PC-9 (cell line): ENCODE measurements around the gene ADH7. TPM values are rescaled to one million over a fixed set of nuclear protein-coding genes. Genes with fewer than 3 reads are reported as not detected.

Source experiments
- Bru-seq: library from RNA; stranded (reverse); fragments of 400-500 nt; gene quantifications from one replicate; lab custom pipeline; 2021; lab: Mats Ljungman, UMichigan
- BruChase-seq, 2 experiments: library from RNA; stranded (reverse); fragments of 400-500 nt; gene quantifications; one replicate each; lab custom pipeline; 2021; lab: Mats Ljungman, UMichigan
- BruUV-seq: library from RNA; stranded (reverse); fragments of 400-500 nt; replicated peaks from 2 replicates; lab custom pipeline; 2021; lab: Mats Ljungman, UMichigan
- CTCF ChIA-PET: fragments of 300-600 bp; sonication (Branson Sonifier 250); formaldehyde crosslinking; loops from one replicate; lab custom pipeline; 2022; ENCODE audit warnings: antibody characterized with exemption; lab: Charles Lee
- POLR2A ChIA-PET: fragments of 300-600 bp; sonication (Branson Sonifier 250); formaldehyde crosslinking; loops from one replicate; lab custom pipeline; 2022; ENCODE audit warnings: antibody characterized with exemption; ENCODE audit not compliant: unreplicated experiment; lab: Charles Lee
- DNase-seq, 2 experiments: peaks; one replicate each; pipeline versions ENCODE4 v3.0.0 to v3.0.0-alpha.2; 2015 to 2022; ENCODE audit warnings: mixed read lengths in 1 of 2
- H2AFZ ChIP-seq: fragments of 200-600 bp; sonication (generic); 2 replicates; pipeline ENCODE4 v1.8.1; 2017; ENCODE audit warnings: antibody characterized with exemption
- H3F3A ChIP-seq: fragments of 200-600 bp; sonication (generic); 2 replicates; pipeline ENCODE4 v1.8.1; 2017; ENCODE audit warnings: antibody characterized with exemption, mild to moderate bottlenecking, low read depth; ENCODE audit not compliant: insufficient read depth
- H3K27ac ChIP-seq: fragments of 200-600 bp; sonication (generic); 2 replicates; pipeline ENCODE4 v1.6.1; 2016; ENCODE audit warnings: mixed run types
- H3K27me3 ChIP-seq: fragments of 200-600 bp; sonication (generic); 2 replicates; pipeline ENCODE4 v1.6.1; 2016; ENCODE audit warnings: low read depth, mixed run types; ENCODE audit not compliant: insufficient read depth
- H3K36me3 ChIP-seq: fragments of 200-600 bp; sonication (generic); 2 replicates; pipeline ENCODE4 v1.6.1; 2016; ENCODE audit warnings: low read depth, mixed run types
- H3K4me1 ChIP-seq: fragments of 200-600 bp; sonication (generic); replicated peaks from 2 replicates; pipeline ENCODE4 v1.6.1; 2016; ENCODE audit warnings: mixed run types; ENCODE audit not compliant: insufficient read depth
- H3K4me2 ChIP-seq: fragments of 200-600 bp; sonication (generic); 2 replicates; pipeline ENCODE4 v1.6.1; 2017; ENCODE audit warnings: mixed run types
- H3K4me3 ChIP-seq: fragments of 200-600 bp; sonication (generic); 2 replicates; pipeline ENCODE4 v1.6.1; 2016; ENCODE audit warnings: mixed run types
- H3K79me2 ChIP-seq: fragments of 200-600 bp; sonication (generic); 2 replicates; pipeline ENCODE4 v1.6.1; 2017; ENCODE audit warnings: low read depth, mixed run types
- H3K9me2 ChIP-seq: fragments of 200-600 bp; sonication (generic); 2 replicates; pipeline ENCODE4 v1.8.1; 2017; ENCODE audit warnings: mild to moderate bottlenecking; ENCODE audit not compliant: insufficient read depth
- H3K9me3 ChIP-seq: fragments of 200-600 bp; sonication (generic); 2 replicates; pipeline ENCODE4 v1.8.1; 2016; ENCODE audit warnings: low read depth; ENCODE audit not compliant: insufficient read depth
- H4K20me1 ChIP-seq: fragments of 200-600 bp; sonication (generic); 2 replicates; pipeline ENCODE4 v1.8.1; 2017; ENCODE audit not compliant: insufficient read depth
- EZH2 ChIP-seq: fragments of 200-600 bp; sonication (generic); IDR thresholded peaks from 2 replicates; pipeline ENCODE4 v1.8.0; 2017; ENCODE audit warnings: antibody characterized with exemption, low read depth
- intact Hi-C: fragments of 100-400 bp; cut with micrococcal nuclease; formaldehyde crosslinking; loops from one replicate; pipeline ENCODE4 v1.10.0; 2022; ENCODE audit not compliant: unreplicated experiment
- long read RNA-seq: library from polyadenylated mRNA; stranded (forward); transcript quantifications from one replicate; pipeline ENCODE4 v2.0.0, GENCODE V29; 2022
- total RNA-seq: library from RNA; stranded (reverse); gene quantifications from 2 replicates; pipeline ENCODE4 v1.2.3, GENCODE V29; 2021
- TF ChIP-seq, protein P1 (sequence below): fragments of 200-600 bp; sonication (generic); conservative IDR thresholded peaks from 2 replicates; pipeline ENCODE4 v1.6.1; 2017; ENCODE audit warnings: mixed run types, antibody characterized with exemption, mild to moderate bottlenecking, moderate library complexity

ADH7 gene
- total RNA-seq (not detected in 2 replicates), Bru-seq, nascent RNA (percentile 6 among the genes with signal in this experiment), BruChase-seq, experiment 1, labeled RNA remaining after a 2-hour chase (percentile 2 among the genes with signal in this experiment), BruChase-seq, experiment 2, labeled RNA remaining after a 6-hour chase (not detected)
- long read RNA-seq = 0 reads

DNA sequence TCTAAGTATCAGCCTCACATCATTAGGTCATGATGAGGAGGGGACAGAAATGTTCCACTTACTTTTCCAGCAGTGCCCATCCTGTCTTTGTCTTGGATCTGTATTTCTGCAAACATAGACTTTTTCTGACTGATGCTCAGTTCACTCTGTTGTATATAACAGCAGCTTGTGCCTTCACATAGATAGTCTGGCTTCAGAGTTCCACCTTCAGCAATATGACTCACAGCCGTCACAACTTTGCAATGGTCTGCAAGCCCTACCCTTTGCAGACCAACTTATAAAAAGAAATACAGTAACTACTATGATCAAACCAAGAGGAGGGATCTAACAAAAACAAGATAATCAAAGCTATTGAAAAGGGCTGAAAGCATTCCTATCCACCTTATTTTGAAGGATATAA lies at the start of gene ADH7:
TSS of gene ADH7 (minus strand) at position 189 of the 400 bp plus-strand sequence. CDS start at position 80, 109 bp downstream.
- H4K20me1 ChIP-seq = no peaks in the 10 kb centered on the region
- ChIA-PET CTCF (no interaction called here), POLR2A (no interaction called here)
- H3K36me3 ChIP-seq = no peaks in the 10 kb centered on the region
- H3K9me2 ChIP-seq = no peaks in the 10 kb centered on the region; the same call in 1 of the 2 replicates
- no peaks in the 10 kb centered on the region for H3K79me2 ChIP-seq
- H3K27ac ChIP-seq = no peak within 1 kb of the TSS
- no peaks in the 10 kb centered on the region for H3K4me1 ChIP-seq
- intact Hi-C loops = no loop called here
- no peak for TF ChIP-seq EZH2
- TF ChIP-seq, protein P1, sequence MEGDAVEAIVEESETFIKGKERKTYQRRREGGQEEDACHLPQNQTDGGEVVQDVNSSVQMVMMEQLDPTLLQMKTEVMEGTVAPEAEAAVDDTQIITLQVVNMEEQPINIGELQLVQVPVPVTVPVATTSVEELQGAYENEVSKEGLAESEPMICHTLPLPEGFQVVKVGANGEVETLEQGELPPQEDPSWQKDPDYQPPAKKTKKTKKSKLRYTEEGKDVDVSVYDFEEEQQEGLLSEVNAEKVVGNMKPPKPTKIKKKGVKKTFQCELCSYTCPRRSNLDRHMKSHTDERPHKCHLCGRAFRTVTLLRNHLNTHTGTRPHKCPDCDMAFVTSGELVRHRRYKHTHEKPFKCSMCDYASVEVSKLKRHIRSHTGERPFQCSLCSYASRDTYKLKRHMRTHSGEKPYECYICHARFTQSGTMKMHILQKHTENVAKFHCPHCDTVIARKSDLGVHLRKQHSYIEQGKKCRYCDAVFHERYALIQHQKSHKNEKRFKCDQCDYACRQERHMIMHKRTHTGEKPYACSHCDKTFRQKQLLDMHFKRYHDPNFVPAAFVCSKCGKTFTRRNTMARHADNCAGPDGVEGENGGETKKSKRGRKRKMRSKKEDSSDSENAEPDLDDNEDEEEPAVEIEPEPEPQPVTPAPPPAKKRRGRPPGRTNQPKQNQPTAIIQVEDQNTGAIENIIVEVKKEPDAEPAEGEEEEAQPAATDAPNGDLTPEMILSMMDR = no peak
- H2AFZ ChIP-seq = no peak within 1 kb of the TSS
- no peaks in the 10 kb centered on the region for H3K9me3 ChIP-seq
- DNase-seq = no peak
- no peaks in the 10 kb centered on the region for H3K27me3 ChIP-seq
- H3K4me2 ChIP-seq = no peak within 1 kb of the TSS
- H3K4me3 ChIP-seq = no peak within 1 kb of the TSS
- BruUV-seq = no TSS peak
- no peaks in the 10 kb centered on the region for H3F3A ChIP-seq

DNA sequence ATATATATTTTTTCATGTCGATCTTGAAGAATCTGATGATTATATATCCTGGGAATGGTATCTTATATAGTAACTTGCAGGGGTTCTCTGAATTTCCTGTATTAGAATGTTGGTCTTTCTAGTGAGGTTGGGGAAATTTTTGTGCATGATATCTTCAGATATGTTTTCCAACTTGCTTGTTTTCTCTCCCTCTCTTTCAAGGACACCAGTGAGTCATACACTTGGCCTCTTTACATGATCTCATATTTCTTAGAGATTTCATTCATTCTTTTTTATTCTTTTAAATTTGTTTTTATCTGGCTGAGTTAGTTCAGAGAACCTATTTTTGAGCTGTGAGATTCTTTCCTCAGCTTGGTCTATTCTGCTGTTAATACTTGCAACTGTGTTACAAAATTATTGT lies 48.5 kb upstream of the ADH7 start:
- no peaks in the 10 kb centered on the region for H4K20me1 ChIP-seq
- peaks cover 7% of the 10 kb centered on the region; the same call in 1 of the 2 replicates for H3K4me1 ChIP-seq
- TF ChIP-seq, protein P1 = no peak
- no peak for TF ChIP-seq EZH2
- POLR2A ChIA-PET = no interaction called here
- H3K36me3 ChIP-seq = no peaks in the 10 kb centered on the region
- CTCF ChIA-PET = no interaction called here
- H3K4me3 ChIP-seq = no peak overlapping the region
- H3F3A ChIP-seq = no peaks in the 10 kb centered on the region
- DNase-seq = no peak
- intact Hi-C loops = no loop called here
- H3K27ac ChIP-seq = no peak overlapping the region
- no peaks in the 10 kb centered on the region; the same call in 1 of the 2 replicates for H3K9me2 ChIP-seq
- no peak overlapping the region for H2AFZ ChIP-seq
- BruUV-seq = no TSS peak
- H3K79me2 ChIP-seq = no peaks in the 10 kb centered on the region
- H3K27me3 ChIP-seq = no peaks in the 10 kb centered on the region
- peaks cover 16% of the 10 kb centered on the region for H3K9me3 ChIP-seq
- H3K4me2 ChIP-seq = no peak overlapping the region

DNA sequence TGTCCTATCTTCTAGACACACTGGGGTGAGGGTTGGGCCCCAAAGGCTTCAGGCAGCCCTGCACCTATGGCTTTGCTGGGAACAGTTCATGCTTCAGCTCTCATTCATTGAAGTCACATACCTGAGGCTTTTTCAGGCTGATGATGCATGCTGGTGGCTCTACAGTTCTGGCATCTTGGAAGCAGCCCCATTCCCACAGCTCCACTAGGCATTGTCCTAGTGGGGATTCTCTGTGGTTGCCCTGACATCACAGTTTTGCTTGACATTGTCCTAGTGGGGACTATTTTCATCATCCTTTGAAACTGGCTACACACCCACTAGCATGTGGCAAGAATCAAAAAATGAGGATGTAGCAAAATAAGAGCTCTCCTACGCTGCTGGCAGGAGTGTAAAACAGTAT lies 38.0 kb upstream of the ADH7 start:
- Histone ChIP-seq H3K4me2 (no peak overlapping the region), H4K20me1 (no peaks in the 10 kb centered on the region), H3K4me1 (no peaks in the 10 kb centered on the region), H3K27ac (no peak overlapping the region), H3K27me3 (no peaks in the 10 kb centered on the region), H3K4me3 (no peak overlapping the region), H3K36me3 (no peaks in the 10 kb centered on the region), H2AFZ (no peak overlapping the region), H3K9me2 (peaks cover 6% of the 10 kb centered on the region; the same call in 1 of the 2 replicates), H3K79me2 (no peaks in the 10 kb centered on the region), H3K9me3 (no peaks in the 10 kb centered on the region), H3F3A (no peaks in the 10 kb centered on the region; the same call in 1 of the 2 replicates)
- TF ChIP-seq, protein P1 = no peak
- TF ChIP-seq EZH2 = no peak
- no TSS peak for BruUV-seq
- POLR2A ChIA-PET = no interaction called here
- intact Hi-C loops = no loop called here
- no peak for DNase-seq
- CTCF ChIA-PET = interaction anchor here (0.6 kb wide), 1 partner anchor 478 kb away, joined by 3 read pairs; the partner anchor contains the start of gene METAP1
